Mucosa of rectum (tissue), 2 donors: ENCODE results near the gene TNFRSF25.
"Not testable (repeated sequence)": the region's sequence is repeated elsewhere in the genome, so short reads cannot be mapped to it uniquely, and the experiment has no call there.

Experiments
- H3K27ac ChIP-seq, 2 donors: one replicate each; pipeline ENCODE4 v1.7.0; 2013; ENCODE audit warnings: inconsistent platforms in 2 of 2, low read depth in 2 of 2, low read length in 2 of 2
- H3K27me3 ChIP-seq, 2 donors: one replicate each; pipeline ENCODE4 v1.7.0; 2013; ENCODE audit warnings: low read length in 2 of 2; ENCODE audit not compliant: control insufficient read depth in 2 of 2, insufficient read depth in 2 of 2
- H3K36me3 ChIP-seq, 2 donors: one replicate each; pipeline ENCODE4 v1.7.0; 2013; ENCODE audit warnings: low read length in 2 of 2; ENCODE audit not compliant: control insufficient read depth in 2 of 2, insufficient read depth in 2 of 2
- H3K4me1 ChIP-seq, 2 donors: one replicate each; pipeline ENCODE4 v1.7.0; 2013; ENCODE audit warnings: low read length in 2 of 2, mild to moderate bottlenecking in 1 of 2; ENCODE audit not compliant: control insufficient read depth in 2 of 2, insufficient read depth in 2 of 2
- H3K4me3 ChIP-seq, 2 donors: one replicate each; pipeline ENCODE4 v1.7.0; 2013; ENCODE audit warnings: low read length in 2 of 2
- H3K9ac ChIP-seq, 2 donors: one replicate each; pipeline ENCODE4 v1.7.0; 2013; ENCODE audit warnings: low read length in 2 of 2, low read depth in 1 of 2, mild to moderate bottlenecking in 1 of 2
- H3K9me3 ChIP-seq, 2 donors: one replicate each; pipeline ENCODE4 v1.7.0; 2013; ENCODE audit warnings: low read length in 2 of 2; ENCODE audit not compliant: control insufficient read depth in 2 of 2
- donor health status: healthy.
- donor health status: Normal muscosa, but diverticular disease.

The TNFRSF25 gene

GRCh38 chr1:6453895-6454855, 11.8 kb downstream of the TNFRSF25 start:
- not testable (repeated sequence) for H3K27ac ChIP-seq, H3K4me3 ChIP-seq, H3K36me3 ChIP-seq, H3K9me3 ChIP-seq, H3K9ac ChIP-seq, H3K27me3 ChIP-seq
- H3K4me1 ChIP-seq, result peaks cover 12 to 23% of the 10 kb centered on the region in 2 donors

GRCh38 chr1:6450943-6451373, 15.0 kb downstream of the TNFRSF25 start:
- Histone ChIP-seq H3K27me3 (no peaks in the 10 kb centered on the region), H3K9ac (peak overlapping the region in 1 of 2 donors; percentile 30), H3K36me3 (no peaks in the 10 kb centered on the region), H3K4me1 (peaks cover 14 to 36% of the 10 kb centered on the region in 2 donors), H3K4me3 (peak overlapping the region; percentile 17 to 44), H3K9me3 (no peaks in the 10 kb centered on the region), H3K27ac (peak overlapping the region; percentile 57 to 80)

- peak overlapping the region in 1 of 2 donors; percentile 30 for H3K9ac ChIP-seq
- H3K27me3 ChIP-seq, H3K36me3 ChIP-seq, H3K9me3 ChIP-seq: not testable (repeated sequence)
- H3K27ac ChIP-seq, result peak overlapping the region; percentile 57 to 80
- H3K4me1 ChIP-seq, result peaks cover 14 to 36% of the 10 kb centered on the region in 2 donors
- peak overlapping the region; percentile 17 to 44 for H3K4me3 ChIP-seq
Measured at GRCh38 chr1:6450486-6450885, 15.5 kb downstream of the TNFRSF25 start.

GRCh38 chr1:6450005-6450450, 15.9 kb downstream of the TNFRSF25 start:
- peak overlapping the region; percentile 57 to 80 for H3K27ac ChIP-seq
- H3K27me3 ChIP-seq, result no peaks in the 10 kb centered on the region
- no peak overlapping the region for H3K9ac ChIP-seq

GRCh38 chr1:6448749-6449631, 17.0 kb downstream of the TNFRSF25 start:
- Histone ChIP-seq H3K4me3 (peak overlapping the region in 1 of 2 donors; percentile 57), H3K27ac (peak overlapping the region; percentile 57 to 80), H3K9ac (peak overlapping the region in 1 of 2 donors; percentile 59), H3K36me3 (no peaks in the 10 kb centered on the region), H3K27me3 (no peaks in the 10 kb centered on the region), H3K4me1 (peaks cover 14 to 36% of the 10 kb centered on the region in 2 donors), H3K9me3 (no peaks in the 10 kb centered on the region)

More at GRCh38 chr1:6450005-6450450, 15.9 kb downstream of the TNFRSF25 start:
- H3K4me3 ChIP-seq, result no peak overlapping the region
- H3K4me1 ChIP-seq, result peaks cover 14 to 36% of the 10 kb centered on the region in 2 donors
- no peaks in the 10 kb centered on the region for H3K9me3 ChIP-seq
- H3K36me3 ChIP-seq, result no peaks in the 10 kb centered on the region

- Histone ChIP-seq H3K4me1 (peaks cover 14 to 36% of the 10 kb centered on the region in 2 donors), H3K27ac (peak overlapping the region; percentile 55 to 80), H3K9me3 (no peaks in the 10 kb centered on the region), H3K4me3 (peak overlapping the region; percentile 26 to 57), H3K27me3 (peaks cover 0 to 1% of the 10 kb centered on the region in 2 donors), H3K36me3 (no peaks in the 10 kb centered on the region), H3K9ac (peak overlapping the region in 1 of 2 donors; percentile 62)
Measured at GRCh38 chr1:6447818-6448748, 17.9 kb downstream of the TNFRSF25 start.

- Histone ChIP-seq H3K4me1 (peaks cover 14 to 36% of the 10 kb centered on the region in 2 donors), H3K4me3 (peak overlapping the region in 1 of 2 donors; percentile 57), H3K36me3 (no peaks in the 10 kb centered on the region), H3K27me3 (peaks cover 0 to 1% of the 10 kb centered on the region in 2 donors), H3K27ac (peak overlapping the region in 1 of 2 donors; percentile 9), H3K9me3 (no peaks in the 10 kb centered on the region), H3K9ac (peak overlapping the region in 1 of 2 donors; percentile 62)
Measured at GRCh38 chr1:6447016-6447817, 18.8 kb downstream of the TNFRSF25 start.

GRCh38 chr1:6446665-6447015, 19.3 kb downstream of the TNFRSF25 start:
- Histone ChIP-seq H3K4me3 (peak overlapping the region in 1 of 2 donors; percentile 57), H3K27me3 (peaks cover 0 to 1% of the 10 kb centered on the region in 2 donors), H3K27ac (no peak overlapping the region), H3K36me3 (no peaks in the 10 kb centered on the region), H3K9ac (peak overlapping the region in 1 of 2 donors; percentile 62), H3K9me3 (no peaks in the 10 kb centered on the region), H3K4me1 (peaks cover 14 to 36% of the 10 kb centered on the region in 2 donors)
